Mucosa of stomach (tissue), 1 donor: ENCODE measurements around the gene FBXL3.
A peak's percentile ranks its signal among the peaks of the same experiment; 100 is the strongest.

Experiments
- H3K27me3 ChIP-seq: one replicate; pipeline ENCODE4 v1.7.0; 2013; ENCODE audit warnings: mild to moderate bottlenecking, low read length; ENCODE audit not compliant: control insufficient read depth, insufficient read depth
- H3K36me3 ChIP-seq: one replicate; pipeline ENCODE4 v1.7.0; 2013; ENCODE audit warnings: low read length; ENCODE audit not compliant: control insufficient read depth, insufficient read depth
- H3K4me1 ChIP-seq: one replicate; pipeline ENCODE4 v1.7.0; 2013; ENCODE audit warnings: mild to moderate bottlenecking, low read length; ENCODE audit not compliant: control insufficient read depth, insufficient read depth
- H3K4me3 ChIP-seq: one replicate; pipeline ENCODE4 v1.7.0; 2013; ENCODE audit warnings: low read length
- H3K9ac ChIP-seq: one replicate; pipeline ENCODE4 v1.7.0; 2013; ENCODE audit warnings: mild to moderate bottlenecking, low read length, moderate library complexity
- H3K9me3 ChIP-seq: one replicate; pipeline ENCODE4 v1.7.0; 2013; ENCODE audit warnings: mild to moderate bottlenecking, low read length, moderate library complexity; ENCODE audit not compliant: control insufficient read depth
- donor health status: Pancreatic carcinoma.

The FBXL3 gene

DNA sequence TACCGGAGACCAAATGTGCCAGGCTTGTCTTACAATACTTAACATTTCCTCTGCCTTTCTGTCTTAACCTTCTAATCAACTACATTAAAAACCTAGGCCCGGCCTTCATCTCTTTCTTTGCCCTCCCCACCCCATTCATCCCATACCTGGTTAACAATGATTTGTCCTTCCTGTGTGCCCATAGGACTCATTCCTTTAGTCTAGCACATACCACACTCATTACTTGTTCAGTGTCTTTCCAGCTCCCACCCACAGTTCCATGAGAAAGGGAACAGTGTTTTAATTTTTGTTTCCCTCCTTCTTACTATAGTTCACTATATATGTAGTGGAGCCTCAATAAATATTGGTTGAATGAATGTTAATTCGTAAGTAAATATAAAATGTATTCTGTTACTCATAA, 32.7 kb downstream of the FBXL3 start:
- H3K9ac ChIP-seq, result no peak overlapping the region

GRCh38 chr13:76993473-76993872, 33.5 kb downstream of the FBXL3 start:
- no peaks in the 10 kb centered on the region for H3K27me3 ChIP-seq
- H3K9me3 ChIP-seq, result no peaks in the 10 kb centered on the region
- H3K4me1 ChIP-seq, result peaks cover 11% of the 10 kb centered on the region
- no peak overlapping the region for H3K4me3 ChIP-seq
- peak overlapping the region; percentile 90 for H3K9ac ChIP-seq
- H3K36me3 ChIP-seq, result no peaks in the 10 kb centered on the region

More for the DNA sequence above, 32.7 kb downstream of the FBXL3 start:
- H3K36me3 ChIP-seq, result no peaks in the 10 kb centered on the region
- H3K27me3 ChIP-seq, result no peaks in the 10 kb centered on the region
- H3K4me3 ChIP-seq, result no peak overlapping the region
- H3K9me3 ChIP-seq, result no peaks in the 10 kb centered on the region
- H3K4me1 ChIP-seq, result peaks cover 11% of the 10 kb centered on the region

DNA sequence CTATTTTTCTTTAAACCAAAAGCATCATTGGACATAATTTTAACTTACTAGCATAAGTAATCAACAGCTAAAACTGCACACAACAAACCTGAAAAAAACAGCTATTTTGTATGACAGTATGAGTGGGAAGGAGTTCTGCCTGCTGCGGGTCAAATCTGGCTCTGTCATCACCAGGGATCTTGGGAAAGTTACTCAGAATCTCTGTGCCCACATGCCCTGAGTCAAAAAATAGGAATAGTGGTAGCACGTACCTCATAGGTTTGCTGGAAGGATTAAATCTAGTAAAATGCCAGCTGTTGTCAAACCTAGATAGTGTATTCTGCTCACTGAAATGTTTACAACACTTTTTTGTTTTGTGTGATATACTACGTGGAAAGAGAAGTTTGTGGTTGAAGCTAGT, 33.9 kb downstream of the FBXL3 start:
- peaks cover 11% of the 10 kb centered on the region for H3K4me1 ChIP-seq
- no peaks in the 10 kb centered on the region for H3K27me3 ChIP-seq
- no peaks in the 10 kb centered on the region for H3K9me3 ChIP-seq
- H3K4me3 ChIP-seq, result peak overlapping the region; percentile 75
- H3K36me3 ChIP-seq, result no peaks in the 10 kb centered on the region
- H3K9ac ChIP-seq, result peak overlapping the region; percentile 90

DNA sequence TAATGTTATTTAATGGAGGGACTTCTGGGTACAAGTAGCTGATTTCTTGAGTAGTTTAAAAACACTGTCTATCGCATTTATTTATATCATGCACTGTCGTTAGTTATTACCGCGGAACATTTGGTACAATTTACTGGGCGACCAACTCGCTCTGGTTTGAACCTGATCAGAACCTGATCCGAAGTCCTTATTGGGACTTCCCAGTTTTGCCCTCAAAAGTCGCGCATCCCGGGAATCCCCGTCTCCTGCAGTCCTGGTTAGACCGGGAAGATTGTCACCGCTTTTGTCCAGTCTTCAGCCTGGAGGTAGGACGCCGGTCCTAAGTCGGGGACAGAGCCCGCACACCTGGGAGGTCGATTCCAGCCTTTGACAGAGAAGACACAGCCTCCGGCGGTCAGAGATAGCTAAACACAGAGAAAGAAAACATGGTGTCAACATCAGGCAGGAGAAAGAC, 34.4 kb downstream of the FBXL3 start:
- Histone ChIP-seq H3K4me3 (peak overlapping the region; percentile 75), H3K36me3 (no peaks in the 10 kb centered on the region), H3K9me3 (no peaks in the 10 kb centered on the region), H3K27me3 (no peaks in the 10 kb centered on the region), H3K4me1 (peaks cover 11% of the 10 kb centered on the region), H3K9ac (peak overlapping the region; percentile 90)

DNA sequence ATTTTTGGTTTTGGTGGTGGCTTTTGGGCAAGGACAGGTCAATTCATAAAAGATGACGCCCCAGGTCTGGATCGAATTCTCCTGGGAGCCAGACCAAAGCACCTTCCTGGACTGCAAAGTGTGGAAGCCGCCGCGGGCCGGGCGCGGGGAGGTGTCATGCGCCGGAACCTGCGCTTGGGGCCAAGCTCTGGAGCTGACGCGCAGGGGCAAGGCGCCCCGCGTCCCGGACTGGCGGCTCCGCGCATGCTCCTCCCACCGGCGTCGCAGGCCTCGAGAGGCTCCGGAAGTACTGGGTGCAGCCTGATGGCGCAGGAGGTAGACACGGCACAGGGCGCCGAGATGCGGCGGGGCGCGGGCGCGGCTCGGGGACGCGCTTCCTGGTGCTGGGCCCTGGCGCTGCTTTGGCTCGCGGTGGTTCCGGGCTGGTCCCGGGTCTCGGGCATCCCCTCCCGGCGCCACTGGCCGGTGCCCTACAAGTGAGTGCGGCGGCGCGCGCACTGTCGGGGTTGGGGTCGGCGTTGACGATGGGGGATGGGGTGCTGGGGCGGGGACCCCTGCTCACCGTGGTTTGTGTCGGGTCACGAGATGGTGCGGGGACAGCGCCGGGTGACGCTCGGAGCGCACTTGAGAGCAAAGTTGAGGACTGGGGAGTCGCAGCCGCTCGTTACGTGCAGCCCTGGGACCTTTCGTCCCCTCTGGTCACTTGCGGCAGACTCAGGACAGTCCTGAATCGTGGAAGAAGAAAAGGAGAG, 35.0 kb downstream of the FBXL3 start, which contains the start of gene CLN5:
CLN5 (plus strand) TSS at position 286 of the 752 bp plus-strand sequence; CDS start at position 304, 18 bp downstream.
- Histone ChIP-seq H3K36me3 (no peaks in the 10 kb centered on the region), H3K4me3 (peak within 1 kb of the TSS; percentile 75), H3K27me3 (no peaks in the 10 kb centered on the region), H3K4me1 (peaks cover 11% of the 10 kb centered on the region), H3K9me3 (no peaks in the 10 kb centered on the region), H3K9ac (peak within 1 kb of the TSS; percentile 90)

GRCh38 chr13:76991432-76991795, 35.5 kb downstream of the FBXL3 start:
- H3K4me3 ChIP-seq, result peak overlapping the region; percentile 75
- peaks cover 11% of the 10 kb centered on the region for H3K4me1 ChIP-seq
- no peaks in the 10 kb centered on the region for H3K27me3 ChIP-seq
- H3K9me3 ChIP-seq, result no peaks in the 10 kb centered on the region
- peak overlapping the region; percentile 90 for H3K9ac ChIP-seq
- no peaks in the 10 kb centered on the region for H3K36me3 ChIP-seq

DNA sequence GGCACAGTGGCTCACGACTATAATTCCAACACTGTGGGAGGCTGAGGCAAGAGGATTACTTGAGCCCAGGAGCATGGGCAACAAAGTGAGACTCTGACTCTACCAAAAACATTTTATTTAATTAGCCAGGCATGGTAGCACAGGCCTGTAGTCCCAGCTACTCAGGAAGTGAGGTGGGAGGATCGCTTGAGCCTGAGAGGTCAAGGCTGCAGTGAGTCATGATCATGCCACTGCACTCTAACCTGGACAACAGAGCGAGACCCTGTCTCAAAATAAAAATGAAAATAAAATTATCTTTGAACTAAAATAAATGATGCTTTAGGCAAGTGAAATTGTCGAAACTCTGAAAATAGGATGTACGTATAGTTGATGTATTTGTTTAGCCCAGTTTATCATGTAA, 43.3 kb downstream of the FBXL3 start:
- Histone ChIP-seq H3K36me3 (no peaks in the 10 kb centered on the region), H3K27me3 (peaks cover 3% of the 10 kb centered on the region), H3K9ac (no peak overlapping the region), H3K4me1 (no peaks in the 10 kb centered on the region), H3K9me3 (no peaks in the 10 kb centered on the region), H3K4me3 (no peak overlapping the region)

DNA sequence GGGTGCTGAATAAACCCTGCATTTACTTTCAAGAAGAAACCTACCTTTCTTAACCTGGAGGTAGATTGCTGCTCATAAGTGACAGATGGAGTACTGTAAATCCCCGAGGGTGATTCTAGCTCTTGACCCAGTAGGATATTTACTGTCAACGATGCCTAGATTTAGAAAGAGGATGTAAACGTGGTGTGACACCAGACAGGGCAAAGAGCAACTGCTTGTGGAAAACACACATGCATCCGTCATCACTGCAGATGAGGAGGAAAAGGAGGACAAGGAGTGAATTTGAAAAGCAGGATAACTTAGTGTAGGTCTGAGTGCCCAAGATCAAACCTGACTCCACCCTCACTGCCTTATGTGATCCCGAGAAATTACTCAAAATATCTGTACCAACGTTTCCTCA, 44.9 kb downstream of the FBXL3 start:
- Histone ChIP-seq H3K27me3 (peaks cover 7% of the 10 kb centered on the region), H3K4me3 (no peak overlapping the region), H3K9me3 (no peaks in the 10 kb centered on the region), H3K36me3 (no peaks in the 10 kb centered on the region), H3K4me1 (no peaks in the 10 kb centered on the region), H3K9ac (no peak overlapping the region)

- H3K4me3 ChIP-seq, result no peak overlapping the region
- H3K27me3 ChIP-seq, result peaks cover 8% of the 10 kb centered on the region
- no peaks in the 10 kb centered on the region for H3K36me3 ChIP-seq
- H3K9ac ChIP-seq, result no peak overlapping the region
- H3K4me1 ChIP-seq, result no peaks in the 10 kb centered on the region
- H3K9me3 ChIP-seq, result no peaks in the 10 kb centered on the region
These were observed 46.8 kb downstream of the FBXL3 start for GRCh38 chr13:76980075-76980718.

GRCh38 chr13:76976929-76977328, 50.0 kb downstream of the FBXL3 start:
- Histone ChIP-seq H3K9ac (no peak overlapping the region), H3K9me3 (no peaks in the 10 kb centered on the region), H3K4me3 (no peak overlapping the region), H3K27me3 (peaks cover 8% of the 10 kb centered on the region), H3K36me3 (no peaks in the 10 kb centered on the region), H3K4me1 (no peaks in the 10 kb centered on the region)

- Histone ChIP-seq H3K9ac (no peak overlapping the region), H3K36me3 (no peaks in the 10 kb centered on the region), H3K4me1 (no peaks in the 10 kb centered on the region), H3K4me3 (no peak overlapping the region), H3K27me3 (peaks cover 8% of the 10 kb centered on the region), H3K9me3 (no peaks in the 10 kb centered on the region)
These were observed 50.5 kb downstream of the FBXL3 start for GRCh38 chr13:76976490-76976889.

DNA sequence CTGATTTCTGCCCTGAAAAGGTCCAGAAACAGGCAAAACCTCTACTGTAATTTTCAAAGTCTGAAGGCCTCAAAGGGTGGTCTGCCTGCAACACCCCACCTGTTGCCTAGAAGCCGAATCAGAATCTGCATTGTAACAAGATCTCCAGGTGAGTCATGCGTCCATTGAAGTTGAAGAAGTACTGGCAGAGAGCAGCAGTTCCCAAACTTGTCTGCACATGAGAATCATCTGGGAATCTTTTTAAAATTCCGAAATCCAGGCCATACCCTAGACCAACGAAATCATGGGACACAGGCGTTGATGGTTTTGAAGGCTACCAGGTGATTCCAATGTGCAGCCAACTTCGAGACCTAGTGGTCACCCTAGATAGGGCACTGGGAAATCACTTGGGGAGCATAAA, 51.1 kb downstream of the FBXL3 start:
- Histone ChIP-seq H3K9me3 (no peaks in the 10 kb centered on the region), H3K4me3 (no peak overlapping the region), H3K9ac (no peak overlapping the region), H3K36me3 (no peaks in the 10 kb centered on the region), H3K27me3 (peaks cover 5% of the 10 kb centered on the region), H3K4me1 (no peaks in the 10 kb centered on the region)
